Measurements from ENCODE around the gene AXDND1.

GRCh38 chr1:179372160-179372559 lies 6.4 kb downstream of the AXDND1 start:
- TF ChIP-seq, protein P1, sequence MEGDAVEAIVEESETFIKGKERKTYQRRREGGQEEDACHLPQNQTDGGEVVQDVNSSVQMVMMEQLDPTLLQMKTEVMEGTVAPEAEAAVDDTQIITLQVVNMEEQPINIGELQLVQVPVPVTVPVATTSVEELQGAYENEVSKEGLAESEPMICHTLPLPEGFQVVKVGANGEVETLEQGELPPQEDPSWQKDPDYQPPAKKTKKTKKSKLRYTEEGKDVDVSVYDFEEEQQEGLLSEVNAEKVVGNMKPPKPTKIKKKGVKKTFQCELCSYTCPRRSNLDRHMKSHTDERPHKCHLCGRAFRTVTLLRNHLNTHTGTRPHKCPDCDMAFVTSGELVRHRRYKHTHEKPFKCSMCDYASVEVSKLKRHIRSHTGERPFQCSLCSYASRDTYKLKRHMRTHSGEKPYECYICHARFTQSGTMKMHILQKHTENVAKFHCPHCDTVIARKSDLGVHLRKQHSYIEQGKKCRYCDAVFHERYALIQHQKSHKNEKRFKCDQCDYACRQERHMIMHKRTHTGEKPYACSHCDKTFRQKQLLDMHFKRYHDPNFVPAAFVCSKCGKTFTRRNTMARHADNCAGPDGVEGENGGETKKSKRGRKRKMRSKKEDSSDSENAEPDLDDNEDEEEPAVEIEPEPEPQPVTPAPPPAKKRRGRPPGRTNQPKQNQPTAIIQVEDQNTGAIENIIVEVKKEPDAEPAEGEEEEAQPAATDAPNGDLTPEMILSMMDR (IDR thresholded peaks at IDR 0.05): no peak
- TF ChIP-seq POLR2A (IDR thresholded peaks at IDR 0.05): no peak
